Endothelial cell of umbilical vein (primary cell): Measurements from ENCODE around the gene MYMK. TPM values are rescaled to one million over a fixed set of nuclear protein-coding genes. Genes with fewer than 3 reads are reported as not detected.

Source experiments
- BruUV-seq: library from RNA; stranded (reverse); fragments of 400-500 nt; replicated peaks from 2 replicates; lab custom pipeline; 2021; lab: Mats Ljungman, UMichigan
- CTCF ChIA-PET: fragments of 300-600, 350-600 bp; sonication (Branson Sonifier 250); formaldehyde crosslinking; loops from one replicate; lab custom pipeline; 2021; ENCODE audit warnings: antibody characterized with exemption, inconsistent platforms; lab: Charles Lee
- POLR2A ChIA-PET: fragments of 300-600, 350-600 bp; sonication (Branson Sonifier 250); formaldehyde crosslinking; loops from one replicate; lab custom pipeline; 2021; ENCODE audit warnings: antibody characterized with exemption, inconsistent platforms; lab: Charles Lee
- DNase-seq: peaks from one replicate; pipeline ENCODE4 v3.0.0-alpha.2; 2011; ENCODE audit warnings: low read depth, low spot score
- FAIRE-seq: peaks from 2 replicates; lab custom pipeline; 2011; peaks lifted over from hg19 to GRCh38; lab: Jason Lieb, UNC
- H2AFZ ChIP-seq: 2 replicates; pipeline ENCODE4 v1.6.0; 2012; ENCODE audit warnings: low read depth, low read length, control low read depth, inconsistent platforms
- H3K27ac ChIP-seq: 2 replicates; pipeline ENCODE4 v1.5.1; 2011; ENCODE audit warnings: low read depth, mild to moderate bottlenecking, control low read depth, low read length, moderate library complexity; ENCODE audit not compliant: insufficient read depth
- H3K27me3 ChIP-seq, 2 experiments: 2 replicates each; pipeline versions ENCODE4 v1.6.0 to v1.6.1; 2011; ENCODE audit warnings: low read length in 2 of 2, mixed read lengths in 1 of 2; ENCODE audit not compliant: control insufficient read depth in 2 of 2, insufficient read depth in 2 of 2
- H3K36me3 ChIP-seq, 2 experiments: 2 replicates in 1 of 2; 3 replicates in 1 of 2; pipeline ENCODE4 v1.5.1; 2011; ENCODE audit warnings: low read length in 2 of 2, mild to moderate bottlenecking in 1 of 2, moderate library complexity in 1 of 2; ENCODE audit not compliant: control insufficient read depth in 2 of 2, insufficient read depth in 2 of 2; ENCODE audit errors: extremely low read depth in 1 of 2
- H3K4me1 ChIP-seq: 3 replicates; pipeline ENCODE4 v1.5.1; 2011; ENCODE audit warnings: mild to moderate bottlenecking, low read length; ENCODE audit not compliant: control insufficient read depth, insufficient read depth; ENCODE audit errors: extremely low read depth
- H3K4me2 ChIP-seq: 2 replicates; pipeline ENCODE4 v1.6.1; 2011; ENCODE audit warnings: low read length, control low read depth, mixed read lengths; ENCODE audit not compliant: insufficient read depth
- H3K4me3 ChIP-seq, 3 experiments: fragments of 200-600 bp in 1 of 3; sonication (generic), shearing (Covaris generic) in 1 of 3; replicated peaks in 1 of 3; 2 replicates each; pipeline ENCODE4 v1.5.1; 2011 to 2016; ENCODE audit warnings: control low read depth in 3 of 3, low read length in 3 of 3, mild to moderate bottlenecking in 2 of 3, inconsistent platforms in 1 of 3, low read depth in 1 of 3, moderate library complexity in 1 of 3; ENCODE audit not compliant: insufficient read depth in 1 of 3
- H3K79me2 ChIP-seq: 2 replicates; pipeline ENCODE4 v1.6.0; 2012; ENCODE audit warnings: low read length, inconsistent platforms; ENCODE audit not compliant: control insufficient read depth, insufficient read depth
- H3K9ac ChIP-seq: replicated peaks from 2 replicates; pipeline ENCODE3; 2011; ENCODE audit warnings: low read length, control low read depth; ENCODE audit not compliant: insufficient read depth; ENCODE audit errors: extremely low read depth
- H3K9me1 ChIP-seq: replicated peaks from 3 replicates; pipeline ENCODE4 v1.6.0; 2011; ENCODE audit warnings: mild to moderate bottlenecking, low read length; ENCODE audit not compliant: control insufficient read depth, insufficient read depth; ENCODE audit errors: extremely low read depth
- H3K9me3 ChIP-seq: replicated peaks from 2 replicates; pipeline ENCODE4 v1.5.1; 2012; ENCODE audit warnings: low read length, inconsistent platforms; ENCODE audit not compliant: control insufficient read depth, insufficient read depth
- H4K20me1 ChIP-seq: replicated peaks from 2 replicates; pipeline ENCODE3; 2011; ENCODE audit warnings: mild to moderate bottlenecking, low read length; ENCODE audit not compliant: control insufficient read depth, insufficient read depth; ENCODE audit errors: extremely low read depth
- CTCF ChIP-seq, 2 donors: IDR thresholded peaks; 1 replicate in 1 of 2; 2 replicates in 1 of 2; pipeline ENCODE4 v1.5.1; 2011; ENCODE audit warnings: low read length in 2 of 2, mild to moderate bottlenecking in 2 of 2, moderate library complexity in 2 of 2, control low read depth in 1 of 2, inconsistent platforms in 1 of 2, low read depth in 1 of 2; ENCODE audit not compliant: insufficient read depth in 1 of 2; ENCODE audit errors: extremely low read depth in 1 of 2
- EZH2 ChIP-seq: IDR thresholded peaks from 2 replicates; pipeline ENCODE4 v1.6.1; 2012; ENCODE audit warnings: borderline replicate concordance, low read depth, mild to moderate bottlenecking, moderate library complexity, low read length, inconsistent platforms; ENCODE audit not compliant: severe bottlenecking
- FOS ChIP-seq: IDR thresholded peaks from 2 replicates; pipeline ENCODE4 v1.6.1; 2011; ENCODE audit warnings: mild to moderate bottlenecking, low read length, moderate library complexity, borderline replicate concordance; ENCODE audit not compliant: insufficient read depth
- GATA2 ChIP-seq: IDR thresholded peaks from 2 replicates; pipeline ENCODE4 v1.7.0; 2011; ENCODE audit warnings: low read depth, mild to moderate bottlenecking, moderate library complexity, mixed read lengths, low read length; ENCODE audit not compliant: insufficient read length, insufficient read depth
- JUN ChIP-seq: IDR thresholded peaks from 2 replicates; pipeline ENCODE4 v1.6.1; 2011; ENCODE audit warnings: borderline replicate concordance, low read depth; ENCODE audit not compliant: insufficient read length, insufficient read depth
- MAX ChIP-seq: IDR thresholded peaks from 2 replicates; pipeline ENCODE4 v1.6.1; 2011; ENCODE audit not compliant: insufficient read depth, insufficient read length
- MYC ChIP-seq: IDR thresholded peaks from one replicate; pipeline ENCODE4 v1.6.1; 2011; ENCODE audit warnings: mild to moderate bottlenecking, low read depth, low read length
- POLR2A ChIP-seq: IDR thresholded peaks from 2 replicates; pipeline ENCODE4 v1.6.1; 2012; ENCODE audit warnings: low read depth, mild to moderate bottlenecking, control low read depth, low read length
- POLR2AphosphoS5 ChIP-seq: IDR thresholded peaks from 2 replicates; pipeline ENCODE4 v1.6.1; 2012; ENCODE audit warnings: low read depth, mild to moderate bottlenecking, control low read depth, low read length, moderate library complexity; ENCODE audit not compliant: insufficient read depth
- dilution Hi-C: fragments of 300-500 bp; cut with MboI; formaldehyde crosslinking; loops from one replicate; pipeline ENCODE4 v1.15.0; 2019; ENCODE audit warnings: low sequenced_read_pairs; ENCODE audit not compliant: extremely low pct_ligation_motif_present
- intact Hi-C: fragments of 100-400 bp; cut with micrococcal nuclease; formaldehyde crosslinking; loops from one replicate; pipeline ENCODE4 v1.10.0; 2022
- polyA plus RNA-seq, 4 experiments: library from polyadenylated mRNA; depleted of rRNA in 3 of 4; stranded (reverse) in 3 of 4; unstranded in 1 of 4; fragments of >200 nt; gene quantifications; 2 replicates each; pipeline versions ENCODE4 v1.2.1 to v1.2.3, GENCODE V29; 2011 to 2012; ENCODE audit warnings: missing spikeins in 1 of 4
- total RNA-seq: library from RNA; stranded (reverse); gene quantifications from 2 replicates; pipeline ENCODE4 v1.2.3, GENCODE V29; 2021

MYMK gene
- total and polyA plus RNA-seq, 2 donors (not counting 3 experiments of a cell fraction or from before 2014, with no cell fraction given) = not detected

- no TSS peak for BruUV-seq
- H3K4me3 ChIP-seq = no peak overlapping the region
- dilution Hi-C loops (no loop called here), intact Hi-C loops (no loop called here)
- no peak overlapping the region for H3K27ac ChIP-seq
- TF ChIP-seq FOS = no peak
- no peak for TF ChIP-seq EZH2
- no peak for TF ChIP-seq POLR2AphosphoS5
- TF ChIP-seq GATA2 = no peak
- TF ChIP-seq CTCF (IDR thresholded peaks at IDR 0.05; ENCODE audit: extremely low read depth in 1 of 2, insufficient read depth in 1 of 2, low read depth in 1 of 2, low read length in 2 of 2) = no peak
- no peak for TF ChIP-seq POLR2A
- no peak for TF ChIP-seq MAX
- TF ChIP-seq JUN = no peak
- no peak for TF ChIP-seq MYC
- CTCF ChIA-PET = interaction anchor here (2.2 kb wide), 1 partner anchor 305 kb away, joined by 9 read pairs; no protein-coding TSS in a partner anchor
- POLR2A ChIA-PET = no interaction called here
- no peaks in the 10 kb centered on the region for H4K20me1 ChIP-seq
- FAIRE-seq (no peak), DNase-seq (no peak)
- no peaks in the 10 kb centered on the region for H3K36me3 ChIP-seq
- H3K9ac ChIP-seq = no peak overlapping the region
- H3K4me1 ChIP-seq = no peaks in the 10 kb centered on the region
- H3K27me3 ChIP-seq = no peaks in the 10 kb centered on the region
- no peaks in the 10 kb centered on the region for H3K79me2 ChIP-seq
- no peak overlapping the region for H3K4me2 ChIP-seq
- no peaks in the 10 kb centered on the region for H3K9me1 ChIP-seq
- no peak overlapping the region for H2AFZ ChIP-seq
- H3K9me3 ChIP-seq = no peaks in the 10 kb centered on the region
Observed at GRCh38 chr9:133490865-133491655, 33.7 kb downstream of the MYMK start.
